Activated T-cell treated with anti-CD3 and anti-CD28 coated beads, Interleukin-2, amount 50 U/mL, for 72 hours (primary cell): ENCODE measurements around the gene MOB3B. TPM values are rescaled to one million over a fixed set of nuclear protein-coding genes. Genes with fewer than 3 reads are reported as not detected.

Experiments used
- ATAC-seq, 2 donors: fragments of 150-1000 bp; cut with Tn5 transposase; replicated peaks in 1 of 2; 2 replicates each; pipeline ENCODE4 v1.10.0; 2021; ENCODE audit warnings: moderate library complexity in 2 of 2, mild to moderate bottlenecking in 1 of 2
- DNase-seq, 2 donors: peaks; one replicate each; pipeline ENCODE4 v3.0.0; 2021 to 2022; ENCODE audit warnings: mixed read lengths in 1 of 2
- H3K27ac Mint-ChIP-seq: one replicate; pipeline ENCODE4 v1.8.0; 2022; ENCODE audit warnings: mild to moderate bottlenecking, moderate library complexity, mixed read lengths
- H3K27me3 Mint-ChIP-seq: one replicate; pipeline ENCODE4 v1.8.0; 2022; ENCODE audit warnings: low read depth, mixed read lengths
- H3K36me3 Mint-ChIP-seq, 2 donors: one replicate each; pipeline ENCODE4 v1.8.0; 2022; ENCODE audit warnings: mixed read lengths in 2 of 2, mild to moderate bottlenecking in 1 of 2; ENCODE audit not compliant: insufficient read depth in 2 of 2
- H3K4me1 Mint-ChIP-seq: one replicate; pipeline ENCODE4 v1.8.0; 2022; ENCODE audit warnings: low read depth, mixed read lengths
- H3K4me3 Mint-ChIP-seq, 2 donors: one replicate each; pipeline ENCODE4 v1.8.0; 2022; ENCODE audit warnings: mild to moderate bottlenecking in 2 of 2, mixed read lengths in 2 of 2, moderate library complexity in 2 of 2
- H3K9me3 Mint-ChIP-seq, 2 donors: one replicate each; pipeline ENCODE4 v1.8.0; 2022; ENCODE audit warnings: mixed read lengths in 2 of 2
- total RNA-seq, 2 donors: library from RNA; stranded (reverse); gene quantifications; one replicate each; pipeline ENCODE4 v1.2.3, GENCODE V29; 2022

The MOB3B gene
- total RNA-seq, 2 donors from 2014 or later = 1.3 to 1.6 TPM

DNA sequence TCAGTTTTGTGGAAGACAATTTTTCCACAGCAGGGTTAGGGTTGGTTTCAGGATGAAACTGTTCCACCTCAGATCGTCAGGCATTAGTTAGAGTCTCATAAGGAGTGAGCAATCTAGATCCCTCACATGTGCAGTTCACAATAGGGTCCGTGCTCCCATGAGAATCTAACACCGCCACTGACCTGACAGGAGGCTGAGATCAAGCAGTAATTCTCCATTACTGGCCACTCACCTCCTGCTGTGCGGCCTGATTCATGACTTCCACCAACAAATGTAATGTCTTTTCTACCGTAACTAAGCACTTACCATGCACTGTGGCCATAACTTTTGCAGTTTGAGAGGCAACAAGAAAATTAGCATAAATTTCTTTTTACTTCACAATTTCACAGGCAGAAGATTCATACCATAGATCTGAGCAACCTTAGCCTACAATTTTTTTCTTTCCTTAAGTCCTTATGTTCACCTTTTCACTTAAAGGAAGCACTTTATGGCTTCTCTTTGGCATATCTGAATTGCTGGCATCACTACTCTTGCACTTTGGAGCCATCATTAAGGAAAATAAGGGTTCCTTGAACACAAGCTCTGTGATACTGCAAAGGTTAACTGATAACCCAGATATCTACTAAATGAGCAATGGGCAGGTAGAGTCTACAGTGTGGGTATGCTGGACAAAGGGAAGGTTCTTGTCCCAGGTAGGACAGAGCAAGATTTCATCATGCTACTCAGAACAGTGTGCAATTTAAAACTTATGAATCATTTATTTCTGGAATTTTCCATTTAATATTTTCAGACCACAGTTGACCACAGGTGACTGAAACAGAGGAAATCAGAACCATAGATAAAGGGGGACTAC lies 88.5 kb downstream of the MOB3B start:
- Mint-ChIP-seq H3K4me3 (no peak overlapping the region), H3K9me3 (no peaks in the 10 kb centered on the region), H3K27ac (no peak overlapping the region)

GRCh38 chr9:27438522-27438921 lies 91.1 kb downstream of the MOB3B start:
- no peaks in the 10 kb centered on the region for H3K27me3 Mint-ChIP-seq
- no peaks in the 10 kb centered on the region for H3K4me1 Mint-ChIP-seq
- DNase-seq (no peak), ATAC-seq (no peak)
- no peak overlapping the region for H3K27ac Mint-ChIP-seq
- H3K9me3 Mint-ChIP-seq = no peaks in the 10 kb centered on the region
- peaks cover 0 to 1% of the 10 kb centered on the region in 2 donors for H3K36me3 Mint-ChIP-seq
- H3K4me3 Mint-ChIP-seq = no peak overlapping the region

More for the DNA sequence above, 88.5 kb downstream of the MOB3B start:
- Mint-ChIP-seq H3K36me3 (peaks cover 0 to 1% of the 10 kb centered on the region in 2 donors), H3K27me3 (no peaks in the 10 kb centered on the region), H3K4me1 (no peaks in the 10 kb centered on the region)
- peak; percentile 49 to 60 for ATAC-seq
- no peak for DNase-seq

DNA sequence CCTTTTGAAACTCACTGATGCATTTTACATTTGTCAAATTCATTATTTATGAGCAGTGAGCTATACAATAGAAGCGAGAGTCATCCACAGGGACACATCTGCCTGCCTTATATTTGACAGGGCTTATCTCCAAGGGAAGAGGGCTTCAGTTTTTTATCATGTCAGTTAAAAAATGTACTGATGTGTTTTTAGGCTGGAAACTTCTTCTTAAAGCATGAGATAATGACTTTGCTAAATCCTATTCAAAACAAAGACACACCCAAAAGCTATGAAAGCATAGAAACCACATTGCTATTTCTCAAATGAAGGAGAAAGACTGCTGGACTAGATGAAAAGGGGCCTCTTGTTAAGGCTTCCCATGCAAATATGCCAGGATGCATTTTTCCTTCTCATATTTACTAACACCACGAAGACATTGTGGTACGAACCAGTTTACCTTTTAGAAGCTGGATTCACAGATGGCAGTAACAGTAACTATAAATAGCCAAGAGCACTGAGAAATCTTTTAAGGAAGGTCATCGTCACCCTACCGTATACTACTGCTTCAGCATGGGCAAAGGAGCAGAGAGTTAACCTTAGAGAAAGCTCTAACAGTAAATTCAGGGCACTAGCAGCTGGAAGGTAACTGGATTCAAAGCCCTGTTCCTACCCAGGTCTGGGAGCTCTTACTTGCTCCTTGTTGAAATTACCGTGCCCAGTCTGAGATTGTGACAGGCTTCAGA lies 91.8 kb downstream of the MOB3B start:
- Mint-ChIP-seq H3K27ac (no peak overlapping the region), H3K4me3 (no peak overlapping the region), H3K36me3 (peaks cover 0 to 1% of the 10 kb centered on the region in 2 donors), H3K4me1 (no peaks in the 10 kb centered on the region), H3K9me3 (no peaks in the 10 kb centered on the region), H3K27me3 (no peaks in the 10 kb centered on the region)
- ATAC-seq = no peak
- no peak for DNase-seq

- peaks cover 12% of the 10 kb centered on the region for H3K4me1 Mint-ChIP-seq
Measured at GRCh38 chr9:27436234-27436633, 93.4 kb downstream of the MOB3B start.

GRCh38 chr9:27433631-27434325 lies 95.8 kb downstream of the MOB3B start:
- H3K27ac Mint-ChIP-seq = no peak overlapping the region
- no peak overlapping the region for H3K4me3 Mint-ChIP-seq
- H3K4me1 Mint-ChIP-seq = peaks cover 12% of the 10 kb centered on the region
- no peaks in the 10 kb centered on the region for H3K9me3 Mint-ChIP-seq
- H3K36me3 Mint-ChIP-seq = no peaks in the 10 kb centered on the region
- ATAC-seq (no peak), DNase-seq (no peak)
- no peaks in the 10 kb centered on the region for H3K27me3 Mint-ChIP-seq

More at GRCh38 chr9:27436234-27436633, 93.4 kb downstream of the MOB3B start:
- H3K27me3 Mint-ChIP-seq = no peaks in the 10 kb centered on the region
- DNase-seq = no peak
- ATAC-seq = no peak
- H3K9me3 Mint-ChIP-seq = no peaks in the 10 kb centered on the region
- H3K36me3 Mint-ChIP-seq = no peaks in the 10 kb centered on the region
- no peak overlapping the region for H3K27ac Mint-ChIP-seq
- H3K4me3 Mint-ChIP-seq = no peak overlapping the region

DNA sequence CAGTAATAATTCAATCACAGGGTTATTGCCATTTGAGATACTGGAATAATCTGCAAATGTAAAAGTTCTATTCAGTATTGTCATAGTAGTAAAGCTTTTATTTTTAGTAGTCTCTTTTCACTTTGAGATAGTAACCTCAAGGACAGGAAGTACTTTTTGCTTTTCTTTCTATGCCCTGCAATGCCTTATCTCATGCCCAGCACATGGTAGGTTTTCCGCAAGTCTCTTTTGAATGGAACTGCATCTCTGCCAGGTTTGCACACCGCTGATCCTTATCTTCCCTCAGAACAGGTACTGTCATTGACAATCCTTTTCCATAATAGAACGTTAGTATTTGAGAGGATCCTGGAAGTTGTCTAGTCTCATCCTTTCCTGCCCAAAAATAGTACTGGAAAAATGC lies 97.3 kb downstream of the MOB3B start:
- DNase-seq (no peak), ATAC-seq (no peak)
- Mint-ChIP-seq H3K9me3 (no peaks in the 10 kb centered on the region), H3K27me3 (no peaks in the 10 kb centered on the region), H3K27ac (no peak overlapping the region), H3K36me3 (no peaks in the 10 kb centered on the region), H3K4me3 (no peak overlapping the region), H3K4me1 (peaks cover 12% of the 10 kb centered on the region)

GRCh38 chr9:27431543-27432147 lies 98.0 kb downstream of the MOB3B start:
- ATAC-seq (no peak), DNase-seq (no peak)
- Mint-ChIP-seq H3K27ac (no peak overlapping the region), H3K4me3 (no peak overlapping the region), H3K27me3 (no peaks in the 10 kb centered on the region), H3K9me3 (no peaks in the 10 kb centered on the region), H3K4me1 (peaks cover 12% of the 10 kb centered on the region), H3K36me3 (no peaks in the 10 kb centered on the region)

- Mint-ChIP-seq H3K27ac (no peak overlapping the region), H3K27me3 (no peaks in the 10 kb centered on the region), H3K4me1 (peaks cover 12% of the 10 kb centered on the region), H3K9me3 (no peaks in the 10 kb centered on the region), H3K4me3 (no peak overlapping the region), H3K36me3 (no peaks in the 10 kb centered on the region)
- no peak for DNase-seq
- no peak for ATAC-seq
Measured at GRCh38 chr9:27430750-27431535, 98.7 kb downstream of the MOB3B start.

DNA sequence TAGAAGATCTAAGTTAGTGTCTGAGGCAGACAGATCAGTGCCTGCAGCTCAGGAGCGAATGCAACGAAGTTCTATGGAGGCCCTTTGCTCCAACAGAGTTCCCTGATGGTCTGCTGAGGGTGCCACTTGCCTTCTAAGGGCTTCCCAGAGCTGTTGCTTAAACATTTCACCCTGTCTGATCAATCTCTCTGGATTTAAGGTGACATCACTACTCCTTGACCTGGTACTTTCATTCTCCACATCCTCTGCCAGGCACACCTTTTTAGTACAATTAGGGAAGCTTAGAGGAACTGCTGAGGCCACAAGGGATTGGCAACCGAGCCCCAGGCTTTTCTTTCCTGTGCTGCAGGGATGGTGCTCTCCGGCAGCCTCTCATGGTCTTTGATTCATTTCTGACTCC lies 99.7 kb downstream of the MOB3B start:
- Mint-ChIP-seq H3K4me1 (peaks cover 12% of the 10 kb centered on the region), H3K27me3 (no peaks in the 10 kb centered on the region), H3K27ac (no peak overlapping the region), H3K4me3 (no peak overlapping the region), H3K9me3 (no peaks in the 10 kb centered on the region), H3K36me3 (no peaks in the 10 kb centered on the region)
- DNase-seq (no peak), ATAC-seq (no peak)

DNA sequence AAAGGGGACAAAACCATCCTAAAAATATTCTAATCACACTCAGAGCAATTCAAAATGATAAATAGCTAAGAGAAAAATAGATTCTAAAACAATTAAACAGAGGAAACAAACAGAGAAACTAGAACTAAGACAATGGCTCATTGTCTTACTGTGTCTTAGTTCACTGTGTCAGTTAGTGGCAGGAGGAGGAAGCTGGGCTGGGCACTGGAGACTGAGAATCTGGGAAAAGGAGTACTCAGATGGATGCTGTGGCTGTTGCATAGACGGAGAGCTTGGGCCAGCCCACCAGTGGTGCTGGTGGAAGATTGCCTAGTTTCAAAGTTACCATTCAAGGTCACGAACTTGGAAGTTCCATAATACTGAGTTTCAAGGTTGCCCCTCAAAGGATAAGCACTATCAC lies 100.2 kb downstream of the MOB3B start:
- Mint-ChIP-seq H3K4me3 (no peak overlapping the region), H3K27me3 (no peaks in the 10 kb centered on the region), H3K4me1 (peaks cover 13% of the 10 kb centered on the region), H3K9me3 (no peaks in the 10 kb centered on the region), H3K36me3 (no peaks in the 10 kb centered on the region), H3K27ac (no peak overlapping the region)
- DNase-seq (no peak), ATAC-seq (no peak)

GRCh38 chr9:27428551-27428950 lies 101.1 kb downstream of the MOB3B start:
- Mint-ChIP-seq H3K27ac (no peak overlapping the region), H3K4me1 (peaks cover 21% of the 10 kb centered on the region), H3K27me3 (no peaks in the 10 kb centered on the region), H3K4me3 (no peak overlapping the region), H3K36me3 (no peaks in the 10 kb centered on the region), H3K9me3 (no peaks in the 10 kb centered on the region)
- ATAC-seq (no peak), DNase-seq (no peak)

DNA sequence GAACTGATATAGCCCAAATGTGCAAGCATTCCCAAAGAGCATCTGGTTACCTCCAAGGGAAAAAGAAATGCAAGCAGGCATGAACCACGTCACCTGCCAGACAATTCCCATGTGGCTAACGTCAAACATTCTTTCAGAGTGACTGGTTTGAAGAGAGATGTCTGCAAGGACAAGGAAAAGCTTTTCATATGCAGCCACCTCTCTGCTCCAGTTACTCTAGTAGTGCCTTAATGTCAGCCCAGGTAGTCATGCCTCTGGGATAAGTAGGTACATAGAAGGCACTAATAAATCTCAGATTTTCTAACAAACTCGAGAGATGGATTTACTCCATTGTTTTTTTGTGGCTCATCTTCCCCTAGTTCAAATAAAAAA lies 102.4 kb downstream of the MOB3B start:
- Mint-ChIP-seq H3K27ac (no peak overlapping the region), H3K4me3 (no peak overlapping the region), H3K36me3 (no peaks in the 10 kb centered on the region), H3K27me3 (no peaks in the 10 kb centered on the region), H3K9me3 (no peaks in the 10 kb centered on the region), H3K4me1 (peaks cover 16% of the 10 kb centered on the region)
- ATAC-seq = no peak
- no peak for DNase-seq
